Mesothelial cell of epicardium (in vitro differentiated cells): ENCODE measurements around the gene STARD3. TPM values are rescaled to one million over a fixed set of nuclear protein-coding genes. Genes with fewer than 3 reads are reported as not detected.

Experiments used
- DNase-seq, 2 experiments: peaks; one replicate each; pipeline ENCODE4 v3.0.0; 2021; ENCODE audit warnings: low spot score in 2 of 2; ENCODE audit not compliant: unreplicated experiment in 2 of 2
- H3K27ac Mint-ChIP-seq: 2 replicates; pipeline ENCODE4 v1.8.0; 2021; ENCODE audit warnings: mixed read lengths
- H3K27me3 Mint-ChIP-seq: 2 replicates; pipeline ENCODE4 v1.8.0; 2021; ENCODE audit warnings: low read depth, mixed read lengths
- H3K36me3 Mint-ChIP-seq: 2 replicates; pipeline ENCODE4 v1.8.0; 2021; ENCODE audit warnings: mixed read lengths
- H3K4me1 Mint-ChIP-seq: 2 replicates; pipeline ENCODE4 v1.8.0; 2021; ENCODE audit warnings: mixed read lengths
- H3K4me3 Mint-ChIP-seq: 2 replicates; pipeline ENCODE4 v1.8.0; 2021; ENCODE audit warnings: mild to moderate bottlenecking, moderate library complexity, mixed read lengths
- H3K9me3 Mint-ChIP-seq: 2 replicates; pipeline ENCODE4 v1.8.0; 2021; ENCODE audit warnings: mixed read lengths
- total RNA-seq: library from RNA; stranded (reverse); gene quantifications from 3 replicates; pipeline ENCODE4 v1.2.1, GENCODE V29; 2021
- TF ChIP-seq, protein P1 (sequence below): fragments of 200-600 bp; sonication (generic); IDR thresholded peaks from one replicate; pipeline ENCODE4 v1.5.0; 2021; ENCODE audit warnings: antibody characterized with exemption; ENCODE audit not compliant: unreplicated experiment

STARD3 gene
- total RNA-seq, 1 donor from 2014 or later: 56.2 TPM

DNA sequence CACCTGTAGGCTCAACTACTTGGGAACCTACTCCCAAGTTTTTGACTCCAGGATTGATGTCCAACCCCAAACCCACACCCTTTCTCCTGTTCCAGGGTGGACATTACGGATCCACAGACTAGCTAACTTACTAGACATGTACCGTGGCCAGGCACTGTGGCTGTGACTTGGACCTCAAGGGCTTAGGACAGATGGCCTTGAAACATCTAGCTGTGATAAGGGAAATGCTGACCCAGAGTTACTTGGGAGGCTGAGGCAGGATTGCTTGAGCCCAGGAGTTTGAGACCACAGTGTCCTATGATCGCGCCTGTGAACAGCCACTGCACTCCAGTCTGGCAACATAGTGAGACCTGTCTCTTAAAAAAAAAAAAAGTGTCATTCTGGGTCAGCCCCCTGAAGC lies 4.2 kb downstream of the STARD3 start:
- H3K4me1 Mint-ChIP-seq: peaks cover 32% of the 10 kb centered on the region
- H3K27ac Mint-ChIP-seq: no peak overlapping the region
- H3K27me3 Mint-ChIP-seq: no peaks in the 10 kb centered on the region
- no peak for DNase-seq
- no peak overlapping the region for H3K4me3 Mint-ChIP-seq
- no peaks in the 10 kb centered on the region for H3K36me3 Mint-ChIP-seq
- TF ChIP-seq, protein P1, sequence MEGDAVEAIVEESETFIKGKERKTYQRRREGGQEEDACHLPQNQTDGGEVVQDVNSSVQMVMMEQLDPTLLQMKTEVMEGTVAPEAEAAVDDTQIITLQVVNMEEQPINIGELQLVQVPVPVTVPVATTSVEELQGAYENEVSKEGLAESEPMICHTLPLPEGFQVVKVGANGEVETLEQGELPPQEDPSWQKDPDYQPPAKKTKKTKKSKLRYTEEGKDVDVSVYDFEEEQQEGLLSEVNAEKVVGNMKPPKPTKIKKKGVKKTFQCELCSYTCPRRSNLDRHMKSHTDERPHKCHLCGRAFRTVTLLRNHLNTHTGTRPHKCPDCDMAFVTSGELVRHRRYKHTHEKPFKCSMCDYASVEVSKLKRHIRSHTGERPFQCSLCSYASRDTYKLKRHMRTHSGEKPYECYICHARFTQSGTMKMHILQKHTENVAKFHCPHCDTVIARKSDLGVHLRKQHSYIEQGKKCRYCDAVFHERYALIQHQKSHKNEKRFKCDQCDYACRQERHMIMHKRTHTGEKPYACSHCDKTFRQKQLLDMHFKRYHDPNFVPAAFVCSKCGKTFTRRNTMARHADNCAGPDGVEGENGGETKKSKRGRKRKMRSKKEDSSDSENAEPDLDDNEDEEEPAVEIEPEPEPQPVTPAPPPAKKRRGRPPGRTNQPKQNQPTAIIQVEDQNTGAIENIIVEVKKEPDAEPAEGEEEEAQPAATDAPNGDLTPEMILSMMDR: no peak
- no peaks in the 10 kb centered on the region for H3K9me3 Mint-ChIP-seq

DNA sequence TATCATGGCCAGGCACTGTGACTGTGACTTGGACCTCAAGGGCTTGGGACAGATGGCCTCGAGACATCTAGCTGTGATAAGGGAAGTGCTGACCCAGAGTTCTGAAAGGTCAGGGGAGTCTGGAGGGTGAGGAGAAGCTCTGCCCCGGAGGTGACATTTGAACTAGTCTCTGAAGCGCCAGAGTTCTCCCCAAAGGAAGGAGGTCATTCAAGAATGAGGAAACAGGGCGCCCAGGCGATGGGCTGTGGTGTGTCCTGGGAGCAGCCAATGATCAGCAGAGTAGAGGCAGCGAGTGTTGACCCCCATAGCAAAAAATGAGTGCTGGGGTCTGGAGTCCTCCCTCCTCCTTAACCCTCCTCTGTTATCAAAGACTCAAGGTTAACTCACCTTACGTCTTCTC lies 4.9 kb downstream of the STARD3 start:
- H3K27ac Mint-ChIP-seq: no peak overlapping the region

DNA sequence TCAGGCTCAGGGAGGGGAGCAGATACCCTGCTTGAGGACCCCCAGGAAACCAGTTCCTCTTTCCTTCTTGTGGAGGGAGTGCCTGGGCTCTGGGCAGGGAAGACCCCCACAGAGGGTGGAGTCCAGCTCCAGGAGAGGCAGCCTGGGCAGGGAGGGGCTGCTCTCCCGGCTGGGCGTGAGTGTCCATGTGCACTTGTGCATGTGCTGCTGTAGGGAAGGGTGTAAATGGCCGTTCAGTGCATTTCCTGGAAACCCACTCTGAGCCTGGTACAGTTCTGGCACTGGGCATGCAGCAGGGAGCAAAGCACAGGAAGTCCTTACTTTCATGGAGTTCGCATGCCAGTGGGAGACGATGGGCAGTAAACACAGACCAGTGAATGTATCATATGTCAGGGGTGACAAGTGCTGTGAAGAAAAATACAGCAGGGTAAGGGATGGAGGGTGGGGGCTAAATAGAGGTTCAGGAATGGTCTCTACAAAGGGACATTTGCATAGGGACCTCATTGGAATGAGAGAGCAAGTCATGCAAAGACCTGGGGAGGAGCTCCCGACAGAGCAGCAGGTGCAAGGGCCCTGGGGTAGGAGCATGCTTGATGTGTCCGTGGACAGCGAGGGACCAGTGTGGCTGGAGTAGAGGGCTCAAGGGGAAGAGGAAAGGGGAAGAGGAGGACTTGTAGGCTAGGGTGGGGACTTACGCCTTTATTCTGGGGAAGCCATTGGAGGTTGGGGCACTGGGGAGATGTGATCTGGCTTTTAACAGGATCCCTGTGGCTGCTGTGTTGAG lies 5.5 kb downstream of the STARD3 start:
- Mint-ChIP-seq H3K9me3 (no peaks in the 10 kb centered on the region), H3K4me1 (peaks cover 25% of the 10 kb centered on the region), H3K36me3 (no peaks in the 10 kb centered on the region), H3K27ac (no peak overlapping the region), H3K27me3 (no peaks in the 10 kb centered on the region), H3K4me3 (no peak overlapping the region)
- TF ChIP-seq, protein P1: no peak
- DNase-seq: no peak

More for the DNA sequence above, 4.9 kb downstream of the STARD3 start:
- no peak for DNase-seq
- Mint-ChIP-seq H3K27me3 (no peaks in the 10 kb centered on the region), H3K9me3 (no peaks in the 10 kb centered on the region), H3K4me3 (no peak overlapping the region), H3K36me3 (no peaks in the 10 kb centered on the region), H3K4me1 (peaks cover 26% of the 10 kb centered on the region)
- TF ChIP-seq, protein P1: no peak

DNA sequence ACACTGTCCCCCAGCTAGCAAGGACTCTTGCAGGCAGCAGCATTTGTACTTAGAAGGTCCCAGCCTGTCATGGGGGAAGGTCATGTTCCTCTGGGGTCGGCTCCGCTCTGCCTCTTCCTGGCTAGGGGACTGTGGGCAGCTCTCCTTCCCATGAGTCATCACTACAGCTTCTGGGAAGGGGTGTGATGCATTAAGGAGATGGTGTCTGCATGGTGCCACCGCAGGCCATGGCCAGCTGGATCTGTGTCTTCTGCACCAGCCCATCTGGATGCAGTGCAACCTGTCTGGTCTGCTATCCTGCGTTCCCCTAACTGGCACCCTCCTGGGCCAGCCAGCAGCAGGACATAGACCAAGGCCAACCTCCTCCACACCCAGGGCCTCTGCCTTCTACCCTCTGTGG lies 6.3 kb downstream of the STARD3 start:
- H3K27me3 Mint-ChIP-seq: no peaks in the 10 kb centered on the region
- no peaks in the 10 kb centered on the region for H3K36me3 Mint-ChIP-seq
- no peak for DNase-seq
- H3K9me3 Mint-ChIP-seq: no peaks in the 10 kb centered on the region
- no peak overlapping the region for H3K4me3 Mint-ChIP-seq
- TF ChIP-seq, protein P1: no peak
- peaks cover 17% of the 10 kb centered on the region for H3K4me1 Mint-ChIP-seq
- no peak overlapping the region for H3K27ac Mint-ChIP-seq

DNA sequence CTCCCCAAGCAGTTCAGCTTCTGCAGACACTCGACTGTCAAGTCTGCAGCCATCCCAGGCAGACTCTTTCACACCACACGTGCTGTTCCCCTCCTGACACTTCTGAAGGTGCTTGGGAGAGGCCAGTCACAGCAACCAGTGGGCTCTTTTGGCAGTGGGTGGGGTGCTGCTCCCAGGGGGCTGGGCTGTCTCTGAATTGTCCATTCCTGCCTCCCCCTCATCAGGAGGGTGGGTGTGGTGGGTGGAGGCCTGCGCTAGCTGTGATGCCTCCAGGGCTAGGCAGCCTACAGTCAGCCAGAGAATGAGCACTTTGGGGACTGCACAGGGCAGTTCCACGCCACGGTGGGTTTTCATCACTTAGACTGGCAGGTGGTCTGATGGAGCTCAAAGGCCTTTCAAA lies 10.3 kb downstream of the STARD3 start:
- H3K9me3 Mint-ChIP-seq: no peaks in the 10 kb centered on the region
- H3K27me3 Mint-ChIP-seq: no peaks in the 10 kb centered on the region
- no peak for DNase-seq
- no peak overlapping the region for H3K27ac Mint-ChIP-seq
- TF ChIP-seq, protein P1: no peak
- no peak overlapping the region for H3K4me3 Mint-ChIP-seq
- H3K4me1 Mint-ChIP-seq: peaks cover 11% of the 10 kb centered on the region
- peaks cover 2% of the 10 kb centered on the region for H3K36me3 Mint-ChIP-seq
